Vagina (tissue), 2 donors: ENCODE results near the gene TBL1X. TPM values are rescaled to one million over a fixed set of nuclear protein-coding genes. Genes with fewer than 3 reads are reported as not detected.

Experiments used
- DNase-seq, 2 donors: peaks; one replicate each; pipeline ENCODE4 v3.0.0-alpha.2; 2017; ENCODE audit errors: extremely low spot score in 2 of 2
- H3K27ac ChIP-seq: fragments of 200-600 bp; sonication (generic); one replicate; pipeline ENCODE4 v1.5.1; 2019
- H3K27me3 ChIP-seq: fragments of 200-600 bp; sonication (generic); one replicate; pipeline ENCODE4 v1.5.1; 2019
- H3K36me3 ChIP-seq, 2 donors: fragments of 200-600 bp; sonication (generic); one replicate each; pipeline ENCODE4 v1.5.1; 2017 to 2019
- H3K4me1 ChIP-seq: fragments of 200-600 bp; sonication (generic); one replicate; pipeline ENCODE4 v1.5.1; 2019
- H3K4me3 ChIP-seq, 2 donors: fragments of 200-600 bp; sonication (generic); 1 replicate in 1 of 2; 2 replicates in 1 of 2; pipeline ENCODE4 v1.5.1; 2016 to 2019
- H3K9me3 ChIP-seq: fragments of 200-600 bp; sonication (generic); one replicate; pipeline ENCODE4 v1.5.1; 2019
- POLR2A ChIP-seq, 2 donors: fragments of 450-650 bp; IDR thresholded peaks; one replicate each; pipeline ENCODE4 v1.6.1; 2017; ENCODE audit warnings: antibody characterized with exemption in 2 of 2, mild to moderate bottlenecking in 2 of 2, moderate library complexity in 2 of 2
- POLR2AphosphoS5 ChIP-seq, 2 donors: sonication (generic); formaldehyde crosslinking; IDR thresholded peaks; one replicate each; pipeline ENCODE4 v1.9.0; 2017; ENCODE audit warnings: antibody characterized with exemption in 2 of 2, mild to moderate bottlenecking in 2 of 2, low read depth in 1 of 2; ENCODE audit not compliant: insufficient read depth in 1 of 2
- intact Hi-C: fragments of 100-400 bp; cut with DNase I; formaldehyde crosslinking; loops from one replicate; pipeline ENCODE4 v1.15.1; 2023
- total RNA-seq: library from RNA; depleted of rRNA; stranded (reverse); fragments of >200 nt; gene quantifications from one replicate; pipeline ENCODE4 v1.2.3, GENCODE V29; 2016
- TF ChIP-seq, protein P1 (sequence below), 3 experiments: fragments of 450-650 bp in 2 of 3; fragments of 200-600 bp in 1 of 3; sonication (generic) in 1 of 3; IDR thresholded peaks; one replicate each; pipeline ENCODE4 v1.5.1; 2017 to 2019; ENCODE audit warnings: antibody characterized with exemption in 3 of 3, mild to moderate bottlenecking in 2 of 3, moderate library complexity in 2 of 3

TBL1X gene
- total RNA-seq, 1 donor from 2014 or later = 41.3 TPM

DNA sequence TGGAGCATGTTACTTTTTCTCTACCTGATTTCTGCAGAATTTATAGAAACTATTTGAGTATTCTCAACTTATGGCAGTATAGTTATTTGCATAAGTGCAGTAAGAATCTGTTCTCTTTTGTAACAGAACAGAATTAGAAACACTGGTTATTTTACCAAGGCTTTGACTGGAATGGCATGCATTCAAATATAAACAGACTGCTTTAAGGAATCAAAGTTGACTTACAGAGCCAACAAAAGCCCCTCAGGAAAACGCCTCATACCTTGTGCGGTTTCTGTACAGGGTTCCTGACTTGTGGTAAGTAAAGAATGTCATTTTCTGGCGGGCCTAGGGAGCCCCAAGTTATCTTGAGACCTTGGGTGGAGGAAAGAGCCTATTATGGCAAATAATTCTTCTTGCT lies 203.7 kb downstream of the TBL1X start:
- no peak for DNase-seq
- Histone ChIP-seq H3K9me3 (no peaks in the 10 kb centered on the region), H3K27me3 (no peaks in the 10 kb centered on the region), H3K4me3 (no peak overlapping the region), H3K27ac (no peak overlapping the region), H3K36me3 (no peaks in the 10 kb centered on the region), H3K4me1 (no peaks in the 10 kb centered on the region)
- intact Hi-C loops = no loop called here
- TF ChIP-seq POLR2AphosphoS5 (IDR thresholded peaks at IDR 0.05; ENCODE audit: insufficient read depth in 1 of 2, low read depth in 1 of 2) = no peak
- no peak for TF ChIP-seq POLR2A (IDR thresholded peaks at IDR 0.05)

- Histone ChIP-seq H3K9me3 (no peaks in the 10 kb centered on the region), H3K36me3 (no peaks in the 10 kb centered on the region), H3K27me3 (no peaks in the 10 kb centered on the region), H3K27ac (no peak overlapping the region), H3K4me1 (no peaks in the 10 kb centered on the region), H3K4me3 (no peak overlapping the region)
- intact Hi-C loops = no loop called here
- no peak for DNase-seq
- TF ChIP-seq POLR2AphosphoS5 (IDR thresholded peaks at IDR 0.05; ENCODE audit: insufficient read depth in 1 of 2, low read depth in 1 of 2) (no peak), POLR2A (IDR thresholded peaks at IDR 0.05) (no peak)
- TF ChIP-seq, protein P1, sequence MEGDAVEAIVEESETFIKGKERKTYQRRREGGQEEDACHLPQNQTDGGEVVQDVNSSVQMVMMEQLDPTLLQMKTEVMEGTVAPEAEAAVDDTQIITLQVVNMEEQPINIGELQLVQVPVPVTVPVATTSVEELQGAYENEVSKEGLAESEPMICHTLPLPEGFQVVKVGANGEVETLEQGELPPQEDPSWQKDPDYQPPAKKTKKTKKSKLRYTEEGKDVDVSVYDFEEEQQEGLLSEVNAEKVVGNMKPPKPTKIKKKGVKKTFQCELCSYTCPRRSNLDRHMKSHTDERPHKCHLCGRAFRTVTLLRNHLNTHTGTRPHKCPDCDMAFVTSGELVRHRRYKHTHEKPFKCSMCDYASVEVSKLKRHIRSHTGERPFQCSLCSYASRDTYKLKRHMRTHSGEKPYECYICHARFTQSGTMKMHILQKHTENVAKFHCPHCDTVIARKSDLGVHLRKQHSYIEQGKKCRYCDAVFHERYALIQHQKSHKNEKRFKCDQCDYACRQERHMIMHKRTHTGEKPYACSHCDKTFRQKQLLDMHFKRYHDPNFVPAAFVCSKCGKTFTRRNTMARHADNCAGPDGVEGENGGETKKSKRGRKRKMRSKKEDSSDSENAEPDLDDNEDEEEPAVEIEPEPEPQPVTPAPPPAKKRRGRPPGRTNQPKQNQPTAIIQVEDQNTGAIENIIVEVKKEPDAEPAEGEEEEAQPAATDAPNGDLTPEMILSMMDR (IDR thresholded peaks at IDR 0.05) = no peak
These were observed 205.4 kb downstream of the TBL1X start for GRCh38 chrX:9670136-9670814.

DNA sequence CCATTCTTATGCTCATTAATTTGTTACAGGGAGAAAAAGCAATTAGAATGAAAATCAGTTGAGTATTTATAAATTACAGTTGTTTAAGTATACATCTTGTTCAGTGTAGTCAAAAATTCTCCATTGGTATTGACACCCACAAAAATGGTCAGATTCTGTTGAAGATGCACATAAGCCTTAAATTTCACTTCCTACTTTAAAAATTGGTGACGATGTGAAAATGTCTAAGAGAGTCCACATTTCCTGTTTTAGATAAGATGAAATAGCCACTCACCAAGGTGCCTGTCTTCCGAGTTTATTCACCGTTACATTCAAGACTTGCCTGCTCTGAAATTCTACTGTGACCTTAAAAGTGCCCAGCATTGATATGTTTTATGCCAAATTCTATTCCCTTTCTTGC lies 207.1 kb downstream of the TBL1X start:
- Histone ChIP-seq H3K9me3 (no peaks in the 10 kb centered on the region), H3K4me3 (no peak overlapping the region), H3K4me1 (no peaks in the 10 kb centered on the region), H3K27me3 (no peaks in the 10 kb centered on the region), H3K27ac (no peak overlapping the region), H3K36me3 (no peaks in the 10 kb centered on the region)
- no peak for DNase-seq
- TF ChIP-seq, protein P1 (IDR thresholded peaks at IDR 0.05) = no peak
- TF ChIP-seq POLR2AphosphoS5 (IDR thresholded peaks at IDR 0.05; ENCODE audit: insufficient read depth in 1 of 2, low read depth in 1 of 2) = no peak
- no peak for TF ChIP-seq POLR2A (IDR thresholded peaks at IDR 0.05)
- intact Hi-C loops = no loop called here

GRCh38 chrX:9676306-9676705 lies 211.4 kb downstream of the TBL1X start:
- H3K4me3 ChIP-seq = no peak overlapping the region
- intact Hi-C loops = no loop called here
- no peak overlapping the region for H3K27ac ChIP-seq
- no peak for DNase-seq
- no peaks in the 10 kb centered on the region for H3K36me3 ChIP-seq
- TF ChIP-seq POLR2A (IDR thresholded peaks at IDR 0.05) (no peak), POLR2AphosphoS5 (IDR thresholded peaks at IDR 0.05; ENCODE audit: insufficient read depth in 1 of 2, low read depth in 1 of 2) (no peak)
- TF ChIP-seq, protein P1 (IDR thresholded peaks at IDR 0.05) = no peak
- H3K9me3 ChIP-seq = no peaks in the 10 kb centered on the region
- H3K4me1 ChIP-seq = no peaks in the 10 kb centered on the region
- H3K27me3 ChIP-seq = no peaks in the 10 kb centered on the region

GRCh38 chrX:9676738-9677097 lies 211.9 kb downstream of the TBL1X start:
- intact Hi-C loops = no loop called here
- no peak for TF ChIP-seq POLR2AphosphoS5 (IDR thresholded peaks at IDR 0.05; ENCODE audit: insufficient read depth in 1 of 2, low read depth in 1 of 2)
- TF ChIP-seq, protein P1 (IDR thresholded peaks at IDR 0.05) = no peak
- Histone ChIP-seq H3K4me3 (no peak overlapping the region), H3K27ac (no peak overlapping the region), H3K36me3 (no peaks in the 10 kb centered on the region), H3K4me1 (no peaks in the 10 kb centered on the region), H3K9me3 (no peaks in the 10 kb centered on the region), H3K27me3 (no peaks in the 10 kb centered on the region)
- DNase-seq = no peak
